ENCODE measurements around the gene TBC1D5.
"Not testable (repeated sequence)": the region's sequence is repeated elsewhere in the genome, so short reads cannot be mapped to it uniquely, and the experiment has no call there.

The TBC1D5 gene

GRCh38 chr3:17742102-17742879, at the start of gene TBC1D5:
Gene TBC1D5 (minus strand): TSS chr3:17742631. CDS start chr3:17508570, 234,061 bp downstream.
- intact Hi-C loops (cut with DNase I; ENCODE audit: low total_unique reads) = no loop called here
- peak; percentile 96 to 98 for DNase-seq
- TF ChIP-seq CTCF (IDR thresholded peaks at IDR 0.05) = peak; percentile 6 to 17
- Histone ChIP-seq H3K27me3 (no peaks in the 10 kb centered on the region), H3K4me1 (peaks cover 0 to 28% (median 13%) of the 10 kb centered on the region in 4 donors), H3K4me3 (peak within 1 kb of the TSS; percentile 73 to 89), H3K9me3 (no peaks in the 10 kb centered on the region), H3K36me3 (no peaks in the 10 kb centered on the region), H3K27ac (peak within 1 kb of the TSS; percentile 97 to 98)

GRCh38 chr3:17783426-17783825, 41.0 kb upstream of the TBC1D5 start:
- no peaks in the 10 kb centered on the region for H3K9me3 ChIP-seq
- H3K27ac ChIP-seq = no peak overlapping the region
- no peak overlapping the region for H3K4me3 ChIP-seq
- no peaks in the 10 kb centered on the region for H3K27me3 ChIP-seq
- no peak for TF ChIP-seq CTCF (IDR thresholded peaks at IDR 0.05)
- DNase-seq = no peak
- no peaks in the 10 kb centered on the region for H3K36me3 ChIP-seq
- intact Hi-C loops (cut with DNase I; ENCODE audit: low total_unique reads) = no loop called here
- no peaks in the 10 kb centered on the region for H3K4me1 ChIP-seq

- Histone ChIP-seq H3K4me1 (no peaks in the 10 kb centered on the region), H3K9me3 (no peaks in the 10 kb centered on the region), H3K27ac (no peak overlapping the region), H3K27me3 (no peaks in the 10 kb centered on the region), H3K4me3 (no peak overlapping the region), H3K36me3 (no peaks in the 10 kb centered on the region)
- intact Hi-C loops (cut with DNase I; ENCODE audit: low total_unique reads) = no loop called here
- no peak for DNase-seq
- TF ChIP-seq CTCF (IDR thresholded peaks at IDR 0.05) = no peak
Measured at GRCh38 chr3:17782751-17783150, 40.3 kb upstream of the TBC1D5 start.

- H3K27ac ChIP-seq; H3K27me3 ChIP-seq; H3K9me3 ChIP-seq; H3K36me3 ChIP-seq; H3K4me3 ChIP-seq; H3K4me1 ChIP-seq; intact Hi-C loops (cut with DNase I; ENCODE audit: low total_unique reads); DNase-seq: not testable (repeated sequence)
Measured at GRCh38 chr3:17780369-17780768, 37.9 kb upstream of the TBC1D5 start.

- H3K4me3 ChIP-seq; H3K27me3 ChIP-seq; DNase-seq; H3K4me1 ChIP-seq; H3K27ac ChIP-seq; intact Hi-C loops (cut with DNase I; ENCODE audit: low total_unique reads); H3K36me3 ChIP-seq; H3K9me3 ChIP-seq: not testable (repeated sequence)
Measured at GRCh38 chr3:17779304-17780250, 37.1 kb upstream of the TBC1D5 start.

GRCh38 chr3:17777326-17777725, 34.9 kb upstream of the TBC1D5 start:
- H3K27me3 ChIP-seq; DNase-seq; H3K27ac ChIP-seq; H3K9me3 ChIP-seq; intact Hi-C loops (cut with DNase I; ENCODE audit: low total_unique reads); H3K4me1 ChIP-seq; H3K4me3 ChIP-seq; H3K36me3 ChIP-seq: not testable (repeated sequence)

GRCh38 chr3:17775073-17775472, 32.6 kb upstream of the TBC1D5 start:
- H3K27me3 ChIP-seq = no peaks in the 10 kb centered on the region
- intact Hi-C loops (cut with DNase I; ENCODE audit: low total_unique reads) = no loop called here
- H3K4me3 ChIP-seq = no peak overlapping the region
- DNase-seq = no peak
- H3K27ac ChIP-seq = no peak overlapping the region
- H3K36me3 ChIP-seq = no peaks in the 10 kb centered on the region
- TF ChIP-seq CTCF (IDR thresholded peaks at IDR 0.05) = no peak
- no peaks in the 10 kb centered on the region for H3K4me1 ChIP-seq
- H3K9me3 ChIP-seq = no peaks in the 10 kb centered on the region

- intact Hi-C loops (cut with DNase I; ENCODE audit: low total_unique reads); DNase-seq; H3K9me3 ChIP-seq; H3K4me1 ChIP-seq; H3K27ac ChIP-seq; H3K4me3 ChIP-seq; H3K27me3 ChIP-seq; H3K36me3 ChIP-seq: not testable (repeated sequence)
Measured at GRCh38 chr3:17774180-17774910, 31.9 kb upstream of the TBC1D5 start.
